Lower lobe of right lung (tissue), 2 donors: ENCODE data around the gene ERRFI1. TPM values are rescaled to one million over a fixed set of nuclear protein-coding genes. Genes with fewer than 3 reads are reported as not detected.

Source experiments
- ATAC-seq, 2 donors: fragments of 200-7000 bp; cut with Tn5 transposase; one replicate each; pipeline ENCODE4 v1.9.1; 2020 to 2022; ENCODE audit warnings: mild to moderate bottlenecking in 2 of 2, moderate library complexity in 2 of 2
- DNase-seq: peaks from one replicate; pipeline ENCODE4 v3.0.0-alpha.2; 2020
- H3K27ac ChIP-seq: fragments of 200-600 bp; one replicate; pipeline ENCODE4 v1.8.0; 2022
- H3K27me3 ChIP-seq: fragments of 200-600 bp; one replicate; pipeline ENCODE4 v1.8.0; 2022; ENCODE audit warnings: low read depth
- H3K36me3 ChIP-seq: fragments of 200-600 bp; one replicate; pipeline ENCODE4 v1.8.0; 2022; ENCODE audit warnings: mild to moderate bottlenecking
- H3K4me1 ChIP-seq: fragments of 200-600 bp; one replicate; pipeline ENCODE4 v1.8.0; 2022
- H3K4me3 ChIP-seq: fragments of 200-600 bp; one replicate; pipeline ENCODE4 v1.8.0; 2022; ENCODE audit warnings: mild to moderate bottlenecking
- H3K9me3 ChIP-seq: fragments of 200-600 bp; one replicate; pipeline ENCODE4 v1.8.0; 2022
- CTCF ChIP-seq: fragments of 200-600 bp; IDR thresholded peaks from one replicate; pipeline ENCODE4 v1.8.0; 2022; ENCODE audit warnings: antibody characterized with exemption, mild to moderate bottlenecking
- intact Hi-C: fragments of 100-400 bp; cut with DNase I; formaldehyde crosslinking; loops from one replicate; pipeline ENCODE4 v1.11.0; 2022
- total RNA-seq: library from RNA; stranded (reverse); fragmentation: NEBNext Ultra II Directional; extraction: Animal tissue kit (Norgen Biotek cat#: 25700); gene quantifications from one replicate; pipeline ENCODE4 v1.2.1, GENCODE V29; 2021
- donor health status: DM: no; HTN: yes; CAD: no; lungs with severe emphysema.

The ERRFI1 gene
- total RNA-seq, 1 donor from 2014 or later = 65.1 TPM

- H3K9me3 ChIP-seq = no peaks in the 10 kb centered on the region
- ATAC-seq (no peak), DNase-seq (no peak)
- H3K27me3 ChIP-seq = no peaks in the 10 kb centered on the region
- no peak for TF ChIP-seq CTCF
- H3K27ac ChIP-seq = no peak overlapping the region
- no peaks in the 10 kb centered on the region for H3K36me3 ChIP-seq
- no peak overlapping the region for H3K4me3 ChIP-seq
- intact Hi-C loops = no loop called here
- no peaks in the 10 kb centered on the region for H3K4me1 ChIP-seq
Observed at GRCh38 chr1:7994827-7995226, 31.3 kb downstream of the ERRFI1 start.

DNA sequence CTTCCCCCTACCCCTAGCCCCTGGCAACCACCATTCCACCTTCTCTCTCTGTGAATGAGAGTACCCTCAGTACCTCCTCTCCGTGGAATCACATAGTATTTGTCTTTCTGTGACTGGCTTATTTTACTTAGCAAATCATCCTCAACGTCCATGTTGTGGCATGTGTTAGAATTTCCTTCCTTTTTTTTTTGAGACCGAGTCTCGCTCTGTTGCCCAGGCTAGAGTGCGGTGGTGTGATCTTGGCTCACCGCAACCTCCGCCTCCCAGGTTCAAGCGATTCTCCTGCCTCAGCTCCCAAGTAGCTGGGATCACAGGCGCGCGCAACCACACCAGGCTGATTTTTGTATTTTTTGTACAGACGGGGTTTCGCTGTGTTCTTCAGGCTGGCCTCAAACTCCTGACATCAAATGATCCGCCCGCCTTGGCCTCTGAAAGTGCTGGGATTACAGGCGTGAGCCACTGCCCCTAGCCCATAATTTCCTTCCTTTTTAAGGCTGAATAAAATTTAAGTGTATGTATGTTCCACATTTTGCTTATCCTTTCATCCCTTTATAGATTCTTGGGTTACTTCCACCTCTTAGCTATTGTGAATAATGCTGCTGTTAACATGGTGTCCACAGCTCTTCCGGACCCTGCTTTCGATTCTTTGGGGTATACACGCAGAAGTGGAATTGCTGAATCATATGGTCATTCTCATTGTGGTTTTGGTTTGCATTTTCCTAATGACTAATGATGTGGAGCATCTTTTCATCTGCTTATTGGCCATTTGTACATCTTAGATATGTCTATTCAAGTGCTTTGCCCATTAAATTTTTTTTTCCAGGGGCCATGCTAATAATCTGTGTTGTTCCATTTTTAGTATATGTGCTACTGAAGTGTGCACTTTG, 32.3 kb downstream of the ERRFI1 start:
- H3K36me3 ChIP-seq = no peaks in the 10 kb centered on the region
- H3K27me3 ChIP-seq = no peaks in the 10 kb centered on the region
- H3K4me3 ChIP-seq = no peak overlapping the region
- no peak for TF ChIP-seq CTCF
- H3K27ac ChIP-seq = no peak overlapping the region
- ATAC-seq (no peak), DNase-seq (no peak)
- H3K9me3 ChIP-seq = no peaks in the 10 kb centered on the region
- H3K4me1 ChIP-seq = no peaks in the 10 kb centered on the region
- intact Hi-C loops = no loop called here

DNA sequence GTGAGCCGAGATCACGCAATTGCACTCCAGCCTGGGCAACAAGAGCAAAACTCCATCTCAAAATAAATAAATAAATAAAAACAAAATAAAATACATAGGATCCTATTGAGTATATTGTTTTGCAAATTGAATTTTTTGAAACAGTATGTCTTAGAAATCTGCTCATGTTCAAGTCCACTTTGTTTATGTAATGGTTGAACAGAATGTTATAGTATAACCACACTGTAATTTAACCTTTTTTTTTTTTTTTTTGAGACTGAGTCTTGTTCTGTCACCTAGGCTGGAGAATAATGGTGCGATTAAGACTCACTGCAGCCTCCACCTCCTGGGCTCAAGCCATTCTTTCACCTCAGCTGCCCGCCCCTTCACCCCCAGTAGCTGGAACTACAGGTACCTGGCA, 33.2 kb downstream of the ERRFI1 start:
- intact Hi-C loops = no loop called here
- no peak overlapping the region for H3K4me3 ChIP-seq
- H3K36me3 ChIP-seq = no peaks in the 10 kb centered on the region
- H3K27ac ChIP-seq = no peak overlapping the region
- no peaks in the 10 kb centered on the region for H3K9me3 ChIP-seq
- no peaks in the 10 kb centered on the region for H3K4me1 ChIP-seq
- H3K27me3 ChIP-seq = no peaks in the 10 kb centered on the region
- ATAC-seq = no peak
- TF ChIP-seq CTCF = no peak
- DNase-seq = no peak

GRCh38 chr1:7991504-7992440, 34.3 kb downstream of the ERRFI1 start:
- ATAC-seq (peak in 1 of 2 donors; percentile 20), DNase-seq (no peak)
- Histone ChIP-seq H3K4me3 (no peak overlapping the region), H3K27ac (no peak overlapping the region), H3K27me3 (no peaks in the 10 kb centered on the region), H3K9me3 (no peaks in the 10 kb centered on the region), H3K4me1 (no peaks in the 10 kb centered on the region), H3K36me3 (peaks cover 2% of the 10 kb centered on the region)
- TF ChIP-seq CTCF = no peak
- intact Hi-C loops = no loop called here

GRCh38 chr1:7989762-7990428, 36.2 kb downstream of the ERRFI1 start:
- Histone ChIP-seq H3K9me3 (no peaks in the 10 kb centered on the region), H3K4me3 (no peak overlapping the region), H3K4me1 (no peaks in the 10 kb centered on the region), H3K27ac (no peak overlapping the region), H3K36me3 (peaks cover 21% of the 10 kb centered on the region), H3K27me3 (no peaks in the 10 kb centered on the region)
- no peak for TF ChIP-seq CTCF
- DNase-seq (no peak), ATAC-seq (no peak)
- intact Hi-C loops = no loop called here
